Activated CD4-positive, alpha-beta T cell treated with anti-CD3 and anti-CD28 coated beads for 4 hours (primary cell): ENCODE measurements around the gene CANT1.

Experiments used
- DNase-seq, 2 donors: peaks; one replicate each; pipeline ENCODE4 v3.0.0-alpha.2; 2020

CANT1 gene

DNA sequence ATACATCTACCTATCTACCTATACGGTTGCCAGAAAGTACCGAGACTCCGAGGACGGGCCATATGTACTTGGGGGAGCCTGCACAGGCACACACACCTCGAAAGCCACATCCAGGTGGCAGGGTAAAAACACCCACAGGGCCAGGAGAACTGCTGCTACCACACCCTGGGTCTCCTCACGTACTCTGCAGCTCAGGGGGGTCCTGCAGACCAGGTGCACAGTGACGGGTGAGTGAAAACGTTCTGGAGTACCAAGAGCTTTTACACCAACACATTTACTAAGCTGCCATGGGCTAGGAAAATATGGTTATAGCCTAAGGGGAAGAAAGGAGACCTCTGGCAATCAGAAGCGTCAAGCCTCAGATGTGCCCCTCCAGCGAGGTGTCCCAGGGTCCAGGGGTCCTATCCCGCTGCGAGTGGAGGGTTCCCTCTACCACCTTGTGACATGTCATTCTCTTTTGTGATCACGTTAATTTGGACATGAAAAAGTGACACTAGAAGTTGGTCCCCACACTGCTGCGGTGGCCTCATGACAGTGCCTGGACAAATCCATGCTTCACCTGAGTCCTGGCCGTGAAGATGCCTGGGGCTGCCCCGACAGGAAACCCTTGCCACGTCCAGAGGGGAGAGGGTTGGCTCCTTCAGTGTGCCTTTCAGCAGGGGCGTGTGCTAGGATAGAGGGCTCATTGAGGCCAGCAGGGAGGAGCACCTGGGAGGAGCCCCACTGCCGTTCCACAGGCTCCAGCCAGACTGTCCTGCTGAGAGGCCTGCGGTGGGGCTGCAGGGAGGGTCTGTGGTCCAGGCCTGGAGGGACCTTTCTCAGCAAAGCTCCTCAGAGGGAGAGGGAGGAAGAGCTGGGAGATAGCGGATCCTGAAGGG is 1.8 kb downstream of the CANT1 start:
- no peak for DNase-seq

DNA sequence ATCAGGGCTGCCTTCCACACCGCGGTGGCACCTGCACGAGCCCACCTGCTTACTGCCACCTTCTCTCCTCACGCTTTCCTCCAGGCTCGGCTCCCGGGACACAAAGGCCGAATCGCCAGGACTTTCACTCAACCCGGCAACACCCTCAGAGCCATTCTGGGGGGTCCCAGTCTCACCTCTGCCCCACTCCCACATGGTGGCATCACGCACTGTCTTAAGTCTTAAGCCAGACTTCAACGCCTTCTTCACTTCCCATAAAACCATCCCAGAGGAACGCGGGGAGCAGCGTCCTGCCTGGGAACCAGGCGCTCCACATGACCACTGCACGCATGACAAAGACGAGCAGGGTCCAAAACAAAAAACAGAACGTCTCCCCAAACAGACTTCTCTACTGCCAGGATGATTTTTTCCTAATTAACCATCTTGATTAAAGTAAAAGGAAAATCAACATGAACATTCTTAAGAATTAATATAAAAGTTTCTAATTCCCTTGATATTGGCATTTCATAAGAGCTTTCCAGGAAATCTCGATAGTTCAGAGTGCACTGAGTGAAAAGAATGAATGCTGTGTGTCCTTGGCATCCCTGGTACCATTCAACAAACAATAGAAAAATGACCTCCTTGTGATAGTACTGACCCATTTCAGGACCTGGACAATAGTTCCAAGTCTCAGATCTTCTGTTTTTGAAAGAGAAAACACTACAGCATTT is 2.6 kb downstream of the CANT1 start:
- no peak for DNase-seq

DNA sequence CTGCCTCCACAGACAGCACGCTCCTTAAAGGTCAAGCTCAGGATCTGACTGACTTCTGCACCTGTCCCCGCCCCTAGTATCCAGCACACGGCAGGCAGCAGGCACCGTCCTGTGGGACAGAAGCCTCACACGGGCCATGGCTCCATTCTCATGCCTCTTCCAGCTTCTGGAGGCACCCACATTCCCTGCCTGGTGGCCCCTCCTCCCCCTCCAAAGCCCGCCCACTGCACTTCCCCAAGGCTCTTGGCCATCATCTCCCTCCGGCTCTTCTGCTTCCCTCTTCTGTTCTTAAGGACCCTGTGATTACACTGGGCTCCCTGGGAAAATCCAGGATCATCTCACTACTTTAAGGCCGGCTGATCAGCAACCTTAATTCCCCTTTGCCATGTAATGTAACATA is 3.5 kb downstream of the CANT1 start:
- DNase-seq: no peak

DNA sequence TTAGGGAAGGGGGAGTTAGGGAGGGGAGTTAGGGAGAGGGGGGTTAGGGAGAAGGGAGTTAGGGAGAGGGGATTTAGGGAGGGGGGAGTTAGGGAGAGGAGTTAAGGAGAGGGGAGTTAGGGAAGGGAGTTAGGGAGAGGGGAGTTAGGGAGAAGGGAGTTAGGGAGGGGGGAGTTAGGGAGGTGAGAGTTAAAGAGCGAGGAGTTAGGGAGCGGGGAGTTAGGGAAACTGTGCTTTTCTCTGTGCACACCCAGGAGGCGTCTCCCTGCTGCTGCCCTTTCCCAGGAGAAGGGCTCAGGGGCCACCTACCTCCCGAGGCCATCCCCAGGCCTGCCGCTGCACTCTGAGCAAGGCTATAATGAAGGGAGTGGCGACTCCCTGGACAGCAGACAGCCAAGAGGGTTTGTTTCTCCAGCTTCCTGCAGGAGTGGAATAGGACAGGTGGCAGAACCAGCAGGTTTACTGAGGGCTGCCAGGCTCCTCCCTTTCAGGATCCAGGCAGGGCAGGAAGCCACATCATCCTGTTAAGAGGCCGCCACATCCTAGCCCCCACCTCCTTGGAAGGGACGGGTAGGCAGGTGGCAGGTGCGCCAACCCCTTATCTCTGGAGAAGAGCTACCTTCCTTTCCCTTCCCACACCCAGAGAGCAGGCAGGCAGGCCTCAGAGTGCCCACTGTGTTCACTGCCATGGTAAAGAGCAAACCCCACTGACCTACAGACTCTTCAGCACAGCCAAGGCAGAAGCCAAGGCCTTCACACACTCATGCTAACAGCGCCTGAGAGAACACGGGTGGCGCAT is 4.3 kb downstream of the CANT1 start:
- no peak for DNase-seq

- no peak for DNase-seq
Measured at GRCh38 chr17:79003661-79004411, 5.7 kb downstream of the CANT1 start.

- no peak for DNase-seq
Measured at GRCh38 chr17:79002796-79003593, 6.6 kb downstream of the CANT1 start.

DNA sequence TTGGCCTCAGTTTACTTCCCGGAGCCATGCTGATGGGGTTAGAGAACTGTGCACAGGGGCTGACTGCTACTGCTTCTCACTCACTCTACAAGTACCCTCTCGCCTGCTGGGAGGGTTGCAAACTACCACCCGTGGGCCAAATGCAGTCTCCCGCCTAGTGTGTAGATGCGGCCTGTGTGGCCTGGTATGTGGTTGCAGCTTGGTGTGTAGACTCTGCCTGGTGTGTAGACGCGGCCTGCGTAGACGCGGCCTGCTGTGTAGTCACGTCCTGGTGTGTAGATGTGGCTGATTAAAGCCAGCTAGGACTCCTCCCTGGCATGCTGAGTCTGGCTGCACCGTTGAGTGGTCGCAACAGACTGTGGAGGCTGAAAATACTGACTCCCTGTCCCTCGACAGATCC is 7.3 kb downstream of the CANT1 start:
- no peak for DNase-seq

DNA sequence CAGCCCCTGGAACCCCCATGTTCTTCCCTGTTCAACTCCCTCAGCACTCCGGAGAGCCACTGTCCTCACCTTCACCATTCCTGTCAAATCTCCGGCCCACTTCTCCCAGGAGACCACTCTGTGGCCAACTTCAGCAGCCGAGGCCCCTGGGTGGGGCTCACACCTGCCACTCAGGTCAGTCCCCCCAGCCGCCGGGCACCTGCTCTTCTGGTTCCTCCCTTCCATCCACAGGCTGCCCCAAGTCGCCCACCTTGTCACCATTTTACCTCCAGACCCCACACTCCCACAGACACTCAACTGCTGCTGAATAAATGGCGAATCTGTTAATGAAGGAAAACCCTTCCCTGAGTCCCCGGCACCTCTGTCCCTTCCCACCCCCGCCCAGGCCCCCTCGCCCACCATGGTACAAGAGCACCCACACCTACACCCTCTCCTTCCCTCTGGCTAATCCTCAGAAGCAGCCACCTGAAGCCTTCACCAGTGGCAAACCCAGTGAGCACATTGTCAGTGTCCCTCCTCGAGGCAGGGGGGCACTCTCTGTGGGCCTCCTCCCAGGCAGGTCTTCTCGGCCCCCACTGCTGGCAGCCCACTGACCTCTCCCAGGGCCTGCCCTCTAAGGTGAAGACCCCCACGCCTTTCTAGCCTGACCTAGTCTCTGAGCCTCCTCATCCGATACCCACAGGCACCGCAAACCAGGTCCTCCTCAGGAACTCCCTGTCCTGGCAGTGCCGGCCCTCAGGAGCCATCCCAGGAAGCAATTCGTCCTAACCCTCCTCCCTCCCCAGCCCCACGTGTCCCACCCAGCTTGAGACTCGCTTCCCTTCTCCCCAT is 8.2 kb downstream of the CANT1 start:
- DNase-seq: no peak

DNA sequence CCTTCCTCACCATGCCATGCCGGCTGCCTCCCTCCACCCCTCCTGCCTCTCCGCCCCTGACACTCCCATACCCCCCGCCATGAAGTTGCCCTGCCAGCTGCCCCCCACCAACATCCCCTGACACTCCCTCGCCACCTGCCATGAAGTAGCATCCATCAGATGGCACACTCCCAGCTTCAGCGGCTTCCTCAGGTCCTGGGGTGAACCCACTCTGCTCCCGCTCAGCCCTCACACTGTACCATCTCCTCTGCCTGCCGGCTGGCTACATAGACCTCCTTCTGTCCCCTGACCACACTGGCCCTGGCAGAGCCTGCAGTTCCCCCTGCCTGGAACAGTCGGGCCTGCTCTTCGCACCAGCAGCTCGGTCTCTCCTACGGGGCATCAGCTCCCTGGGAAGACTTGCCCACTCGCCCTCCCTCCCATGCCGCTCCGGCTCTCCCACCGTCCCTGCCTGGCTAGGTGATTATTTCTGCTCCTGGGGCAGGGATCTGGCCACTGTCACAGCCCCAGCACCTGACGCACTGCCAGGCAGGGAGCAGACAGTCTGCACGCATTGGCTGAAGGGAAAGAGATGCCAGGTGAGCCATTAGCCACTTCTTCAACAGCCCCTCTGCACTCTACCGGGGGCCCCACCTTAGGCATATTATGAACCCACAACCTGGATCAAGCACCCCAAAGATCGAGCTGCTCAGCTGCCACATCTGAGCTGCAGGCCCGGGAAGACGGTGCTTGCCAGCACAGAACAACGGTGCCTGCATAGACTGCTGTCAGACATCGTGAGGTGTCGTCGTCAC is 9.0 kb downstream of the CANT1 start:
- no peak for DNase-seq

DNA sequence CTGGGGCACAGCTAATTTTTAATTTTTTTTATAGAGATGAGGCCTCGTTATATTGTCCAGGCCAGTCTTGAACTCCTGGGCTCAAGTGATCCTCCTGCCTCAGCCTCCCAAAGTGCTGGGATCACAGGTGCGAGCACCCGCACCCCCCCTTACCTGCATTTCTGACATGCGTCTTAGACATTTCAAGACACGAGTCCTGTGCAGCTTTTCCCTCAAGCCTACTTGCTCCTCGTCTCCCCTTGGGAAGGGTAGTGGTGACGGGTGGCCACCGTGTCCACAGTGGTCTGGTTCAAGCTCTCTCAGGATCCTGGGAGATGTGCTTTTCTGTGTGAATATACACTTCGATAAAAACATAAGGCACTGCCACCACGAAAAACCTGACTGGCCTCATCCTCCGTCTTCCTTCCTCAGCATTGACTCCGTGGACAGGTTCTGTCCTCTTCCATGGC is 9.6 kb downstream of the CANT1 start:
- DNase-seq: no peak

GRCh38 chr17:78999056-78999768 is 10.4 kb downstream of the CANT1 start:
- no peak for DNase-seq

- no peak for DNase-seq
Measured at GRCh38 chr17:78998311-78999055, 11.1 kb downstream of the CANT1 start.

GRCh38 chr17:78997881-78998280 is 11.7 kb downstream of the CANT1 start:
- no peak for DNase-seq

DNA sequence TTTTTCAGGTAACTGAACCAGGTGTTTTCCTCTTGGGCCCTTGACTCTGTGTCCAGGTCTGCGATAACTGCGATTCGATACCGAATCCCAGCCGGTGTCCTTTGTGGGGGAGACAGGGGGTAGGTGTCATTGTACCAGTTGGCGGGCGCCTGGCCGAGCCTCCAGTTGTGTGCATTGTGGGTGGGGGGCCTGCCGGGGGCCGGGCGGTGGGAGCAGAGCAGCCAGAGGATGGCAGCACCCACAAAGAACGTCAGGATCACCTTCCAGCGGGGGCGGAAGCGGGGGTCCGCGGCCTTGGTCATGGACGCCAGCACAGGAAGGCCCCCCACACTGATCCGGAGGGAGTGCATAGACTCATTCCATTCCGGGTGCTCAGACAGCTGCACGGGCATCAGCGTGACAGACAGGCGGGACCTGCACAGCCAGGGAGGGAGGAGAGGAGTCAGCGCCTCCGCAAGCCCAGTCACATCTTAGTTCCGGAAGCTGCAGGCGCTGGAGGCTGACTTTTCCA is 12.3 kb downstream of the CANT1 start:
- DNase-seq: no peak

DNA sequence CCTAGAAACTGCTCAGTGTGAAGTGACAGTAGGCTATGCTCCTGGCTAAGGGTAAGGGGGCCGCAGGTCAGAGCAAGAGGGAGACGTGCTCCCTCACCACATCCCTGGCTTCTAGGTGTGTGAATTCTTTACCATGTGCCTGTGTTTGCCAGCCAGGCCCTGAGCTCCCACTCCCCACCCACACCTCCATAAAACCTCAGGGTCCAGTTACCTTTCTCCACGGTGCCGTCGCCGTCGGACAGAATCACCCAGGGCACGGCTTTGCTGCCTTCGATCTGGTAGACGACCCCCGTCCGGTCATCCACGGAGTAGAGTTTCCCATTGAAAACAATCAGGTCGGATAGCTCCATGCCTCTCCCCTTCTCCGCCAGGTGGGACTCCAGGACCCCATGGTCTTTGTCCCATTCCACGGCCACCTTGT is 12.8 kb downstream of the CANT1 start:
- no peak for DNase-seq

DNA sequence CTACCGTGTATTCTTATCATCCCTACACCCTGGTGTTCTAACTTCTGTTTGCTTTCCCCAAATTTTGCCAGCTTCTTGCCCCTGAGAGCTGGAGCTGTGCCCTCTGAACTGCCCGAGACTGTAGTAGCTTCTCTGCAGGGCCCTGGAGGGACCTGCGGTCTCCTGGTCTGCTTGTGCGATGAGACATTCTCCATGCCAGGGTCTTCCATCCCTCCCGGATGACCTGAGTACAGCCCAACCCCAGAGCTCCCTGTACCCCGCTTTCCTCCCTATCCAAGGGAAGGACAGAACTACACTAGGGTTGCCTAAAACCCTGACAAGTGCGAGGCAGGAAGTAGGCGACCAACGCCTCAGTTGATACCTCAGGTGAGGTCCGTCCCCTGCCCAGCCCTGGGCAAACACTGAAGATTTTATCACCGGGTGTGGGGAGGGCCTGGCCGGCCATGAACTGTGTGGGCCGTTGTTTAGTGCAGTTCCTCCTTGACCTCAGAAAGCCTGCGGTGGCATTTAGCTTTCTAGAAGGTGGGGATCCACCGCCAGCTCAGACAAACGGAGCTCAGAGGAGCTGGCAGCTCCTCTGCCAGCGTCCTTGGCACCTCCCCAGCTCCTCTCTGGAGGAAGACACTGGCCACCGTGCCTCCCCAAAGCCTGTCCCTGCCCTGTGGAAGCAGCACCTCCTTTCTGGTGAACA is 13.7 kb downstream of the CANT1 start:
- DNase-seq: no peak

GRCh38 chr17:78995022-78995760 is 14.4 kb downstream of the CANT1 start:
- DNase-seq: no peak
